GM18498 (cell line): ENCODE measurements around the gene DNAH17.

Experiments
- ATAC-seq: cut with Tn5 transposase; IDR thresholded peaks from one replicate; pipeline ENCODE4 v1.9.1; 2021; ENCODE audit warnings: mild to moderate bottlenecking, moderate library complexity; ENCODE audit not compliant: unreplicated experiment

The DNAH17 gene

DNA sequence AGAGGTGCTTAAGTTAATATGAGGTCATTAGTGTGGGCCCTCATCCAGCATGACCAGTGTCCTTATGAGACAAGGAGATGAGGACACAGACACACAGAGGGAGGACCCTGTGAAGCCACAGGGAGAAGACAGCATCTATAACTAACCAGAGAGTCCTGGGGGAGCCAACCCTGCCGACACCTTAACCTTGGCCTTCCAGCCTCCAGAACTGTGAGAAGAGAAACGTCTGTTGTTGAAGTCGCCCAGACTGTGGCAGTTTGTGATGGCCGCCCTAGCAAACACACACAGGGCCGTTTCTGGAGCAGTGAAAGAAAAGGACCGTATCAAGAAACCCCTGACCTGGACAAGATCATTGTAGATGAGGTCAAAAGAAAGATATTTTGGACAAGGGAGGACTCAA, 26.7 kb downstream of the DNAH17 start:
- ATAC-seq: no peak

GRCh38 chr17:78548725-78549124, 28.5 kb downstream of the DNAH17 start:
- no peak for ATAC-seq

DNA sequence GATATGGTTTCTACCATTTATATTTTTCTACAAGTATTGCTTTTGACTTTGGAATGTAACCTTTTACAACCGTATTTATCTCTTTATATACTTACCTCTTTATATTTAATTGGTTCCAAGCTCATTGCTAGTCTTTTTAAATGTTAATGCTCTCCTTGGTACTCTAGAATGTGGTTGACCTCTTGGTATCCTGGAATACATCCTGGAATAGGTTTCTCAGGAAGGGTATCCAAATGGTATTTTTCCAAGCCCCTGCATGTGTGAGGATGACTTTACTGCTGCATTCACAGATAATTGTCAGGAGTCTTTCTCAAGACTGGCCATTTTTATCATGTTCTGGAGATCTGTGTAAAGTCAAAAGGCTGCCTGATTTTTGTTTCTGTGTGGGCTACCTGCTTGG, 30.2 kb downstream of the DNAH17 start:
- ATAC-seq: no peak

DNA sequence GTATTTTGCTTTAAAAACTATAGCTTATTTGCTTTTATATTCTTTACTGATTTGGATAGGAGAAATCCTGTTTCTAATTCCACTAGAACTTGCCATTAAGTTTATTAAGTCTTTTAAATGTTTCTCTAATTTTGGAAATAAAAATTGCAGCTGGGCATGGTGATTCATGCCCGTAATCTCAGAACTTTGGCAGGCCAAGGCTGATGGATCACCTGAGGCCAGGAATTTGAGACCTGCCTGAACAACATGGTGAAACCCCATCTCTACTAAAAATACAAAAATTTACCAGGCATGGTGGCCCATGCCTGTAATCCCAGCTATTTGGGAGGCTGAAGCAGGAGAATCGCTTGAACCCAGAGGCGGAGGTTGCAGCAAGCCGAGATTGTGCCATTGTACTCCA, 30.7 kb downstream of the DNAH17 start:
- no peak for ATAC-seq

DNA sequence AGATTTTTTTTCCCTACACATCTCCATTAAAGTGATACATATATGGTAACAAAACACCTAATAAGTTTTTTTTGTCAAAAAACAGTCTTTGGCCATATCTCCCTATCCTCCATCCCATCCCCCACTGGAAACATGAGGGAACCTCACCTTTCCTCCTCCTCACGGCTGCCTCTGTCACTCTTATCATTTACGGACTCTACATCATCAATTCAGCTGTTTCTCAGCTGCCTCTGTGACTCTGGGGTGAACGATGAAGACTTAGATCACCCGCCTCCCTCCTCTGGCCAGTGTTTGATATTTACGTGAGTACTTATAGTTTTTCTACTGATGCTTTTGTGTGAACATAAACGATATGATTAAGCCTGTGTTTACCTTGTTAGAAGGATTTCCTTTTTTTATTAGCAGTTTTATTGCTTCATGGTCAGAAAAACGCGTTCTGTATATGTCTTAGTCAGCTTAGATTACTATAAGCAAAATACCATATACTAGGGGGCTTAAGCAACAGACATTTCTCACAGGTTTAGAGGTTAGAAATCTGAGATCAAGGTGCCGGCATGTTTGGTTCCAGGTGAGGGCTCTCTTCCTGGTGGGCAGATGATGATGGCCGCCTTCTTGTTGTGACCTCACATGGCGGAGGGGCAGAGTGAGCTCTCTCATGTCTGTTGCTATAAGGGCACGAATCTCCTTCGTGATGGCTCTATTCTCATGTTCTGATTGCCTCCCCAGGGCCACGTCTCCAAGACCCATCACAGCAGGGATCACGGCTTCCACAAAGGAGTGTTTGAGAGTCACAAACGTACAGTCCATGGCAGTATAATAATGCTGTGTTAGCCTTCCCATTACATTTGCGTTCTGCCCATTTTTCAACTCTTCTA, 32.1 kb downstream of the DNAH17 start:
- ATAC-seq: no peak

GRCh38 chr17:78541488-78542206, 35.5 kb downstream of the DNAH17 start:
- ATAC-seq: no peak

GRCh38 chr17:78539781-78540180, 37.4 kb downstream of the DNAH17 start:
- no peak for ATAC-seq

DNA sequence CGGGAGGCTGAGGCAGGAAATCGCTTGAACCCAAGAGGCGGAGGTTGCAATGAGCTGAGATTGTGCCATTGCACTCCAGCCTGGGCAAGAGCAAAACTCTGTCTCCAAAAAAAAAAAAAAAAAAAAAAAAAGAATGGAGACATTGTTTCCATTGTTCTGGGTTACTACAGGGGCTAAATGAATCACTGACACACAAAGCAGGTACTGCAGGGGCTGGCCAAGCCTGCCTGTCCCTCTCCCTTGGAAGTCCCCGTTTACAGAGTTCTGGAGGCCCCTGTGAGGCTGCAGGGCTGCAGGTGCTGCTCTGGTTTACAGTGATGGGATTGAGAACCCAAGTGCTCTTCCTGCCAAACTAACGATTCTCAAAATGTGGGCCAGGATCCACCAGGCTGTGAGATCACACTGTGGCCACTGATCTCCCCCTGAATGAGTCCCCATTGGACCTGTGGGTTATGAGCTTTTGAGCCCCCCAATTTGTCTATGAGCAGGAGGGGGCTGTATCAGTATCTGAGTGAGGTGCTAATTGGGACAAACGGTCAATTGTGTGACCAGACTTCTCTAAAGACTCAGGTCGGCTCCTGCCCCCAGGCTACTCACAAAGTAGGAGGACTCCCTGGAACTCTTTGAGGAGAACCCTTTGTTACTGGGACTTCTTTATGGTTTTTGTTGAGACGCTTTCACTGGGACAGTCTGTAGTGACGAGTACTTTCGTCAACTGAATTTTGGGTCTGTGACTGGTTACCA, 39.0 kb downstream of the DNAH17 start:
- no peak for ATAC-seq

DNA sequence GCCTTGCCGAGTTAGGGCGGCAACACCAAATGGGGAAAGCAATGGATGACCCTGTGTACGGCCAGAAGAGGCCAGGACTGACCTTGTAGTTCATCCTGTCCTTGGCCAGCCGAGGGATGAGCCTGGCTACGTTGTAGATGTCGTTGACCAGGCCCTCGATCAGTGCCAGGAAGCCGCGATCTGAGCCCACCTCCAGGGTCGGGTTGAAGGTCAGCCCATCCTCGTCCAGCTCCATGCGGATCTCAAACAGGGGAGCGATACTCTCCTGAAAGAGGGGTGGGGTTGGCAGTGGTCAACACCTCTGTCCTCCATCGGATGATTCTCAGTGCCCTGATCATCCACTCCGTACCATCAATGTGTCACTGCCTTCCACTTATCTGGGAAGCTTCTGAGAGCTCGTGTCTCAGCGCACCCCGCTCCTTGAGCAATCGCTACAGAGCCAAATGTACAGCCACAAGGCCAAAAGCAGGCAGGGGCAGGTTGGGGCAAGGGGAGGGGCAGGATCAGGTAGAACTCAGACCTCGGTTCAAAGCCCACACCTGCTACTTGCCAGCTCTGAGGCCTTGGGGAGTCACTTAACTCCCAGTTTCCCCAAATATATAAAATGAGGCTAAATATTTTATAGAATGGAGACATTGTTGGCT, 39.9 kb downstream of the DNAH17 start:
- ATAC-seq: no peak

- no peak for ATAC-seq
Observed at GRCh38 chr17:78535273-78536197, 41.7 kb downstream of the DNAH17 start.

- no peak for ATAC-seq
Observed at GRCh38 chr17:78534492-78535272, 42.5 kb downstream of the DNAH17 start.

DNA sequence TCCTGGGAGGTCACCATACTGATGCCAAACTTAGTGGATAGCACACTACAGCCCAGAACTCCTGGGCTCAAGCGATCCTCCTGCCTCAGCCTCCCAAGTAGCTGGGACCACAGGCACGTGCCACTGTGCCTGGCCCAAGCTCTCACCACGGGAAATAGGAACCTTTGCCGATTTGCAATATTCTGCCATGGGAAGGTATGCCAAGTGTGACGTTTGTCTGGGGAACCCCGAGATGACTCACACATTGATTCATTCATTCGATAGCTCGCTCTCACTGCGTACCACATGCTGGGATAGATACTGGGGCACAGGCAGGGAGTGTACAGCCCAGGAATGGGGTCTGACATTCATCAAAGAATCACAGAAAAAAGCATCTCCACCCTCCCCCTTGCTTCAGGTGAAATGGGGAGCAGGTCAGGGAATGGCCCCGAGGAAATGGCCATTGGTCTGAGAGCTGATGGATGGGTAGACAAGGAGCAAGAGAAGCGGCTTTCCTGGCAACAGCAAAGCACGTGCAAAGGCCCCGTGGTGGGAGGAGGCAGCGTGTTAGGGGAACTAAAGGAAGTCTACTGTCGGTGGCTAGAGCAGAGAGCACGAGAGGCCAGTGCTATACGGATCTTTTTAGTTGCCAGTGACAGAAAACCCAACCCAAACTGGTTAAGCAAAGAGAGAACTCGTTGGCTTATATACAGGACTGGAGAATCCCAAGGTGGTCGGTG, 44.1 kb downstream of the DNAH17 start:
- ATAC-seq: no peak

- no peak for ATAC-seq
Observed at GRCh38 chr17:78532311-78532710, 44.9 kb downstream of the DNAH17 start.

DNA sequence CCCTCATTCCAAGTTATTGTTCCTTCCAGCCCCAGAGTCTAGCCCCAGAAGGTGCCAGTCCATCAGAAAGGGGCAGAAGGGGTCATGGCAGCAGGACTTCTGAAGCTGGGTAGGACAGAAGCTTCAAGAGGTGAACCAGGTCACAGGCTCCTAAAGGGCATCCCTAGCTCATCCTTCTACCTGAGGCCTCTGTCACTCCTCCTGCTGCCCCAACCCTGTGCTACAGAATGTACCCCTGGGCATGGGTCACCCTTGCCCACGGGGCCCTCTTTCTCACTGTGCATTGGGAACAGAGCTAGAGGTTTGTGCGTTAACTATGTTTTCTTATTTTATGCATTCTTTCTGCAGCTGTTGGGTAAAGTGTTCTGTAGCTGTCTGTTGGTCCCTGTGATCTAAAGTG, 46.5 kb downstream of the DNAH17 start:
- ATAC-seq: no peak

DNA sequence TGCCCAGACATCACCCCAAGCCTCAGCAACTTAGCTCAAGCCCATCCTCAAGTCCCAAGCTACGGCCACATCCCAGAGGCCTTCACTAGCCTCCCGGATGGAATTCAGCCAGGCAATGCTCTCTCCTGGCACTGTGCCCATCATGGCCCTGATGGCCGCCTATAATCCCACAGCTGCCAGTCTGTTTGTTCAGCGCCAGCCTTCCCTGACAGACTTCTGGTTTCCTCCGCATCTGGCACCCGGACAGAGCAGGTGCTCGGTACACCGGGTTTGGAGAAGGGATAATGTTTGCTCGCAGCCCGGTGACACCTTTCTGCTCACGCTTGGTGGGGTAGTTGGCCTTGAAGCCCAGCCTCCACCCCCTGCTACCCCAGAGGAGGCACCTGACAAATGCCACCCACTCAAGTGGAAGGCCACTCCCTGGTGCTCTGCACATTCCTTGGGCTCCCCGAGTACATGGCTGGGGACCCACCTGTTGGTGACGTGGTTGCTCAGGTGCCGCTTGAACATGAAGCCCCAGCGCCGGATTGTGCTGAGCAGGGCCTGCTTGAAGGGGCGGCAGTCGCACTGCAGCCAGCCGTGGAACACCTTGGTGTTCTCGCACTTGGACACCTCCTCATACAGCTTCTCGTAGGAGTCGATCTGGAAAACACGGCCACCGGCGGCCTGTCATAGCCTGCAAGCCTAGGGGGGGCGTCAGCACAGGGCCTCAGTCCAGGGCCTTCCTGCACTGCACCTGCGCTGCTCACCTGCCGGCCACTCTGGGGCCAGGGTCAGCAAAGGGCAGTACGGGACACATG, 47.1 kb downstream of the DNAH17 start:
- no peak for ATAC-seq

DNA sequence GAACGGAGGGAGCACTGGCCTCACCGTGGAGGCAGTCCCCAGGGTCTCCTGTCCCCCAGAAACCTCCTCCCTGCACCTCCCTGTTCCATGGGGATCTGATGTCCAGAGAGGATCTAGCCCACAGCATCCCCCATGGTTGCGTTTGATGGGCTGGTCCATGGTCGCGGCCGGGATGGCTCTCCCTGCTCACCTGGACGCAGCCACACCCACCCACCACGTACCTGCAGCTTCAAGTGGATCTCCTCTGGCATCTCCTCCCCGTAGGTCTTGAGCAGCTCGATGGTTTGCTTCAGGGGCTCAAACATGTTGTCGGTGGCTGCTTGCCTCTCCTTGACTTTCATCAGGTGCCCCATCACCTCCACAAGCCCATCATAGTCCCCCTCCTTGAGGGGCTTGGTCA, 47.9 kb downstream of the DNAH17 start:
- no peak for ATAC-seq

GRCh38 chr17:78528541-78528940, 48.7 kb downstream of the DNAH17 start:
- no peak for ATAC-seq

GRCh38 chr17:78527345-78527744, 49.9 kb downstream of the DNAH17 start:
- no peak for ATAC-seq
